Keratinocyte (primary cell): ENCODE results near the gene OPN5. TPM values are rescaled to one million over a fixed set of nuclear protein-coding genes. Genes with fewer than 3 reads are reported as not detected.

Experiments used
- DNase-seq: peaks from one replicate; pipeline ENCODE4 v3.0.0-alpha.2; 2011; ENCODE audit warnings: low read depth, missing footprints, low spot score
- FAIRE-seq: peaks from 2 replicates; lab custom pipeline; 2011; peaks lifted over from hg19 to GRCh38; lab: Jason Lieb, UNC
- H2AFZ ChIP-seq: 2 replicates; pipeline ENCODE4 v1.6.0; 2012; ENCODE audit warnings: low read length, control low read depth, inconsistent platforms; ENCODE audit not compliant: control insufficient read depth
- H3K27ac ChIP-seq: 2 replicates; pipeline ENCODE4 v1.5.1; 2011; ENCODE audit warnings: low read length; ENCODE audit not compliant: control insufficient read depth, insufficient read depth
- H3K27me3 ChIP-seq: 3 replicates; pipeline ENCODE4 v1.6.0; 2011; ENCODE audit warnings: low read length; ENCODE audit not compliant: control insufficient read depth, insufficient read depth; ENCODE audit errors: extremely low read depth
- H3K36me3 ChIP-seq, 2 experiments: 2 replicates in 1 of 2; 3 replicates in 1 of 2; pipeline ENCODE4 v1.5.1; 2011; ENCODE audit warnings: low read length in 2 of 2, mild to moderate bottlenecking in 1 of 2; ENCODE audit not compliant: control insufficient read depth in 2 of 2, insufficient read depth in 2 of 2; ENCODE audit errors: extremely low read depth in 1 of 2
- H3K4me1 ChIP-seq: 3 replicates; pipeline ENCODE4 v1.5.1; 2011; ENCODE audit warnings: low read length; ENCODE audit not compliant: control insufficient read depth, insufficient read depth; ENCODE audit errors: extremely low read depth
- H3K4me2 ChIP-seq: 3 replicates; pipeline ENCODE4 v1.6.0; 2011; ENCODE audit warnings: low read depth, low read length; ENCODE audit not compliant: control insufficient read depth, insufficient read depth; ENCODE audit errors: extremely low read depth
- H3K4me3 ChIP-seq, 3 experiments: fragments of 200-600 bp in 1 of 3; sonication (generic) in 1 of 3; 2 replicates in 2 of 3; 3 replicates in 1 of 3; pipeline ENCODE4 v1.5.1; 2011 to 2016; ENCODE audit warnings: low read length in 3 of 3, mild to moderate bottlenecking in 3 of 3, control low read depth in 2 of 3, inconsistent platforms in 1 of 3, low read depth in 1 of 3, mixed read lengths in 1 of 3, mixed run types in 1 of 3, moderate library complexity in 1 of 3; ENCODE audit not compliant: control insufficient read depth in 2 of 3, insufficient read depth in 2 of 3; ENCODE audit errors: extremely low read depth in 1 of 3
- H3K79me2 ChIP-seq: 2 replicates; pipeline ENCODE4 v1.6.0; 2012; ENCODE audit warnings: low read length; ENCODE audit not compliant: control insufficient read depth, insufficient read depth
- H3K9ac ChIP-seq: 3 replicates; pipeline ENCODE4 v1.6.0; 2011; ENCODE audit warnings: low read length; ENCODE audit not compliant: control insufficient read depth, insufficient read depth; ENCODE audit errors: extremely low read depth
- H3K9me1 ChIP-seq: 3 replicates; pipeline ENCODE4 v1.6.0; 2011; ENCODE audit warnings: low read length; ENCODE audit not compliant: control insufficient read depth, insufficient read depth; ENCODE audit errors: extremely low read depth
- H3K9me3 ChIP-seq: 2 replicates; pipeline ENCODE4 v1.5.1; 2012; ENCODE audit warnings: low read depth, low read length; ENCODE audit not compliant: control insufficient read depth
- H4K20me1 ChIP-seq: 3 replicates; pipeline ENCODE4 v1.6.0; 2011; ENCODE audit warnings: low read length; ENCODE audit not compliant: control insufficient read depth, insufficient read depth; ENCODE audit errors: extremely low read depth
- CTCF ChIP-seq, 3 experiments: IDR thresholded peaks in 1 of 3; conservative IDR thresholded peaks in 1 of 3; optimal IDR thresholded peaks in 1 of 3; 2 replicates in 2 of 3; 3 replicates in 1 of 3; pipeline versions ENCODE3 to v1.5.1; 2011; ENCODE audit warnings: low read length in 3 of 3, mild to moderate bottlenecking in 3 of 3, moderate library complexity in 2 of 3, control low read depth in 1 of 3, inconsistent platforms in 1 of 3; ENCODE audit not compliant: insufficient read depth in 2 of 3; ENCODE audit errors: extremely low read depth in 1 of 3
- EZH2 ChIP-seq: IDR thresholded peaks from one replicate; pipeline ENCODE4 v1.6.1; 2012; ENCODE audit warnings: inconsistent platforms, mild to moderate bottlenecking, low read length, moderate library complexity
- dilution Hi-C: fragments of 300-500 bp; cut with MboI; formaldehyde crosslinking; loops from one replicate; pipeline ENCODE4 v1.7.0; 2020; ENCODE audit warnings: low sequenced_read_pairs; ENCODE audit not compliant: extremely low pct_ligation_motif_present
- polyA plus RNA-seq, 5 experiments: library from polyadenylated mRNA; depleted of rRNA in 3 of 5; stranded (reverse) in 3 of 5; stranded (forward) in 1 of 5; unstranded in 1 of 5; fragments of >200 nt; gene quantifications; 1 replicate in 1 of 5; 2 replicates in 3 of 5; 3 replicates in 1 of 5; pipeline versions ENCODE4 v1.2.1 to v1.2.3, GENCODE V29; 2011 to 2012; ENCODE audit warnings: missing spikeins in 2 of 5, low read depth in 1 of 5, low replicate concordance in 1 of 5

OPN5 gene
- polyA plus RNA-seq, 1 donor (not counting 4 experiments of a cell fraction or from before 2014, with no cell fraction given) = not detected

- Histone ChIP-seq H3K9me1 (no peaks in the 10 kb centered on the region), H3K9ac (no peak overlapping the region), H3K4me2 (no peak overlapping the region), H2AFZ (no peak overlapping the region), H3K9me3 (no peaks in the 10 kb centered on the region), H3K4me3 (no peak overlapping the region), H3K79me2 (no peaks in the 10 kb centered on the region), H3K36me3 (no peaks in the 10 kb centered on the region), H4K20me1 (no peaks in the 10 kb centered on the region), H3K4me1 (no peaks in the 10 kb centered on the region), H3K27me3 (no peaks in the 10 kb centered on the region), H3K27ac (no peak overlapping the region)
- FAIRE-seq (no peak), DNase-seq (no peak)
- dilution Hi-C loops = no loop called here
- no peak for TF ChIP-seq EZH2
- no peak for TF ChIP-seq CTCF (optimal IDR thresholded peaks at IDR 0.05 in 1 of 3, IDR thresholded peaks at IDR 0.05 in 1 of 3, conservative IDR thresholded peaks at IDR 0.05 in 1 of 3; ENCODE audit: extremely low read depth in 1 of 3, insufficient read depth in 2 of 3, low read length in 3 of 3)
These were observed 22.5 kb upstream of the OPN5 start for GRCh38 chr6:47759364-47759763.

- Histone ChIP-seq H2AFZ (no peak overlapping the region), H3K4me3 (no peak overlapping the region), H3K9ac (no peak overlapping the region), H3K79me2 (no peaks in the 10 kb centered on the region), H3K36me3 (no peaks in the 10 kb centered on the region), H3K4me2 (no peak overlapping the region), H3K27me3 (no peaks in the 10 kb centered on the region), H3K4me1 (no peaks in the 10 kb centered on the region), H3K9me3 (no peaks in the 10 kb centered on the region), H3K9me1 (no peaks in the 10 kb centered on the region), H4K20me1 (no peaks in the 10 kb centered on the region), H3K27ac (no peak overlapping the region)
- DNase-seq (no peak), FAIRE-seq (no peak)
- dilution Hi-C loops = no loop called here
- TF ChIP-seq EZH2 (no peak), CTCF (optimal IDR thresholded peaks at IDR 0.05 in 1 of 3, IDR thresholded peaks at IDR 0.05 in 1 of 3, conservative IDR thresholded peaks at IDR 0.05 in 1 of 3; ENCODE audit: extremely low read depth in 1 of 3, insufficient read depth in 2 of 3, low read length in 3 of 3) (no peak)
These were observed 19.3 kb upstream of the OPN5 start for GRCh38 chr6:47762502-47762901.
